ENCODE data around the gene USF2.
"Not testable (repeated sequence)": the region's sequence is repeated elsewhere in the genome, so short reads cannot be mapped to it uniquely, and the experiment has no call there.

The USF2 gene

DNA sequence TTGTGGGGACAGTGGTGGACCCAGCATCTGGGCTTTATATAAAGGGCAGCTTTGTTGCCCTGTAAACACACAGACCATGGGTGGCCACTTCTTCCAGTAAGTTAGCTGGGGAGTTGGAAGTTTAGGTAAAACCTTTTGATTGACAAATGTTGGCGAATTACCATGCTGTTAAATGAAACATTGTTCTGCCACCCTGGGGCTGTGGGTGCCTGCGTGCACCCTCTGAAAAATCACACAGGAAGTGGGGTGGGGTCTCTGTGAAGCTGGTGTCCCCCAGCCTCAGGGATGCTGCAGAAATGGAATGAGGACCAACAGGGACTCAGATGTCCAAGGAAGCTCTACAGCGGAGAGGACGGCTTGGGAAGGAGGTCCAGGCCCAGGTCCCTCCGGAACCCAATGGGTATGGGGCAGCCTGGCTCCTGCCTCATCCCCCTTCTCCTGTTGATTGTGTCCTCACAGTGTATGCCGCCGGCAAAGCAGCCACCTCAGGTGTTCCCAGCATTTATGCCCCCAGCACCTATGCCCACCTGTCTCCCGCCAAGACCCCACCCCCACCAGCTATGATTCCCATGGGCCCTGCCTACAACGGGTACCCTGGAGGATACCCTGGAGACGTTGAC, 2.8 kb upstream of the USF2 start:
- no peak for DNase-seq

DNA sequence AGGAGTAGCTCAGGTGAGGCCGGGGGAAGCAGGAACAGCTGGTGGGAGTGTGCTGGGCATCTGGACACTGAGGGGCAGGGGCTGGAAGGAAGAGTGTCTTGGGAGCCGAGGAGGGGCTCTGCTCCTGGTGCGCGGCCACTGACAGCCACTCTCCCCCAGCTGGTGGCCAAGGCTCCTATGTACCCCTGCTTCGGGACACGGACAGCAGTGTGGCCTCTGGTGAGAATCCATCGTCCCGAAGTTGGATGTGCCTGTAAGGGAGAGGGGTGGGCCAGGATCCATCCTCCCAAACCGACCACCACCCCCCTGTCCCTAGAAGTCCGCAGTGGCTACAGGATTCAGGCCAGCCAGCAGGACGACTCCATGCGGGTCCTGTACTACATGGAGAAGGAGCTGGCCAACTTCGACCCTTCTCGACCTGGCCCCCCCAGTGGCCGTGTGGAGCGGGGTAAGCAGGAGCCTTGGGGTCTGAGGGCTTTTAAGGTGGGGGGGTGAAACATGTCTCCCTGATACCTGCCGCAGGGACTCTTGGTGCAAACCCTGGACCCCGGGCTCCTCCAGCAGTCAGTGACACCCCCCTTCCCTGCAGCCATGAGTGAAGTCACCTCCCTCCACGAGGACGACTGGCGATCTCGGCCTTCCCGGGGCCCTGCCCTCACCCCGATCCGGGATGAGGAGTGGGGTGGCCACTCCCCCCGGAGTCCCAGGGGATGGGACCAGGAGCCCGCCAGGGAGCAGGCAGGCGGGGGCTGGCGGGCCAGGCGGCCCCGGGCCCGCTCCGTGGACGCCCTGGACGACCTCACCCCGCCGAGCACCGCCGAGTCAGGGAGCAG, 2.0 kb upstream of the USF2 start:
- DNase-seq = no peak

DNA sequence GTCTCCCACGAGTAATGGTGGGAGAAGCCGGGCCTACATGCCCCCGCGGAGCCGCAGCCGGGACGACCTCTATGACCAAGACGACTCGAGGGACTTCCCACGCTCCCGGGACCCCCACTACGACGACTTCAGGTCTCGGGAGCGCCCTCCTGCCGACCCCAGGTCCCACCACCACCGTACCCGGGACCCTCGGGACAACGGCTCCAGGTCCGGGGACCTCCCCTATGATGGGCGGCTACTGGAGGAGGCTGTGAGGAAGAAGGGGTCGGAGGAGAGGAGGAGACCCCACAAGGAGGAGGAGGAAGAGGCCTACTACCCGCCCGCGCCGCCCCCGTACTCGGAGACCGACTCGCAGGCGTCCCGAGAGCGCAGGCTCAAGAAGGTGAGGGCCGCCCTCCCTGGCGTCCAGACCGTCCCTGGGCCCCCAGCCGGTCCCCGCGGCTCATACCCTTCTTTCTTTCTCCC, 1.4 kb upstream of the USF2 start:
- peak; percentile 45 for DNase-seq

DNA sequence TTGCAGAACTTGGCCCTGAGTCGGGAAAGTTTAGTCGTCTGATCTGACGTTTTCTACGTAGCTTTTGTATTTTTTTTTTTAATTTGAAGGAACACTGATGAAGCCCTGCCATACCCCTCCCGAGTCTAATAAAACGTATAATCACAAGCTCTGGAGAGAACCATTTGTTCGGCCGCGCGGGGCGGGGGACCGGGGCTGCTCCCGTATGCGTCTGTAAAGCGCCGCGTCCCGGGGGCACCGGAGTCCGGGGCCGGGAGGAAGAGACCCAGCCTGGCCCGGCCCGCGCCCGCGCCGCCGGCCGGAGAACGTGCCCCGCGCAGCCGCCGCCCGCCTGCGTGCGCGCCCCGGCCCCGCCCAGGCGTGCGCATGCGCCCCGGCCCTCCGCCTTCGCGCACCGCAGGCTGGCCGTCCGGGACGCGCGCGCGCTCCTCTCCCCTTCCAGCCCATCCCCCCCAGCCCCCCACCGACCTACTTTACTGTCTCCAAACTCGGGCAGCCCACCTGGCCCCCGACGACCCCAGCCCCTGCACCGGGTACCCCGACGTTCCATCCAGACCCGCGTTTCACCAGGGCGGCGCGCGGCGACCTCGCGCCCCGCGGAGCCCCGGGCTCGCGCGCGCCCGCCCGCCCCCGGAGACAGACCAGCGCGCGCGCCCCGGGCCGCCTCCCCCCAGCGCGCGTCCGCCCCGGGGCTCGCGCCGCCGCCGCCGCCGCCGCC, 785 bp upstream of the USF2 start:
- DNase-seq = peak; percentile 78

DNA sequence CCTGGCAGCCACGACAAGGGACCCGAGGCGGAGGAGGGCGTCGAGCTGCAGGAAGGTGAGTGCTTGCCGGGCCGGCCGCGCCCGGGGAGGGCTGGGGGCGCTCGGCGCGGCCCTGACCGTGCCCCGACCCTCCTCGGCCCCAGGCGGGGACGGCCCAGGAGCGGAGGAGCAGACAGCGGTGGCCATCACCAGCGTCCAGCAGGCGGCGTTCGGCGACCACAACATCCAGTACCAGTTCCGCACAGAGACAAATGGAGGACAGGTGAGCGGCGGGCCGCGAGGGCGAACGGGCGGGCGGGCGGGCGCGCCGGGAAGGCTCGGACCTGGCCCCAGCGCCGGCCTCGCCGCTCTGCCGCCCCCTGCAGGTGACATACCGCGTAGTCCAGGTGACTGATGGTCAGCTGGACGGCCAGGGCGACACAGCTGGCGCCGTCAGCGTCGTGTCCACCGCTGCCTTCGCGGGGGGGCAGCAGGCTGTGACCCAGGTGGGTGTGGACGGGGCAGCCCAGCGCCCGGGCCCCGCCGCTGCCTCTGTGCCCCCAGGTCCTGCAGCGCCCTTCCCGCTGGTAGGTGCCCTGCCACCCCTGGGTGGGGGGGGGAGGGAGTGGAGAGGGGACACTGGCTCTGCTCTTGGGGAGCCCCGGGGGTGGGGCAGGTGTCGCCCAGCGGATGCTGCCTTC, 816 bp downstream of the USF2 start:
- peak; percentile 83 for DNase-seq

DNA sequence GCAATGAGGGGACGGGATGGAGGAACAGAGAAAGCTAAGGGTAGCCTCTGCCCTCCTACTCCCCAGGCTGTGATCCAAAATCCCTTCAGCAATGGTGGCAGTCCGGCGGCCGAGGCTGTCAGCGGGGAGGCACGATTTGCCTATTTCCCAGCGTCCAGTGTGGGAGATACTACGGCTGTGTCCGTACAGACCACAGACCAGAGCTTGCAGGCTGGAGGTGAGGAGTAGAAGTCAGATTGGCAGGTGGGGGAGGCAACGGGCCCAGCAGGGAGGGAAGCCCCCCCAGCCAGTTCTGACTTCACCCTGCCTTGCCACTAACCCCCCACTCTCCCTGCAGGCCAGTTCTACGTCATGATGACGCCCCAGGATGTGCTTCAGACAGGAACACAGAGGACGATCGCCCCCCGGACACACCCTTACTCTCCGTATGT, 1.6 kb downstream of the USF2 start:
- no peak for DNase-seq

DNA sequence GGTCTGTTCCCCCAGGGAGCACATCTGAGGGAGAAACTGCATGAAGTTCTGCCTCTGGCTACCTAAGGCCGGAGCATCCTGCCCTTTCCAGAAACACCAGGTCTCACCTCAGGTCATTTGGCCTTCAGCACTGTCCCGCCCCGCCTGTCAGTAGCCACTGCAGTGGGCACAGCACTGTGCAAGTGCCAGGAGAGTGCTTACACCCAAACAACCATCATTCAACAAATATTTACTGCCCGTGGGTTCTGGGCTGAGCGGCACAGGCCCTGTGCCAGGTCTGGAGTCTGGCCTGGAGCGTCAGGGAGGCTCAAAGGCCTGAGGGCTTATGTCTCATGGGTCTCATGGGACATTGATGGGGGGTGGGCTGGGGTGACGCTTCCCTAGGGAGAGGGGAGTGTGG, 2.8 kb downstream of the USF2 start:
- DNase-seq = no peak

DNA sequence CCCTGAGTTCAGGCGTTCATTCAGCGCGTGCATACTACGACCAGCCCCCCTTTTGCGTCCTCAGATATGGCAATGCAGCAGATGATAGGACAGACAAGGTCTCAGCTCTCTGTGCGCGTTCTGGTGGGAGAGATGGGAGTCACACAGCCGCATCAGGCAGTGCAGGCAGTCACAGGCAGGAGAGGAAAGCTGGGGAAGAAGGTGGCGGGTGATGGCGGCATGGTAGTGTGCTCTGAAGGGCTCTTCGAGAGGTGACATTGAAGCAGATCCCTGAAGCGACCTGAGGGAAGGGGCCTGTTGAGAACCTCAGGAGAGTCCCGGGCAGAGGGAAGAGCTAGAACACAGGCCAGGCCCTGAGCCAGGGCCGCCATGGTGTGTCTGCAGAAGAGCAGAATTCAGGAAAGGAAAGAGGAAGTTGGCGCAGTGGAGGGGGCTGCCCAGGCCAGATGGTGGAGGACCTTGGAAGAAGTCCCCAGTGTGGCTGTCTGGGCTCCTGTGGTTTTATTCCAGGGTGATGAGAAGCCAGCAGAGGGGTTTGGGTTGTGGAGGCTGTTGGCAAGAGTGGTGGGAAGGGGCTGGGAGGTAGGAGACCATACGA, 3.5 kb downstream of the USF2 start:
- no peak for DNase-seq

DNA sequence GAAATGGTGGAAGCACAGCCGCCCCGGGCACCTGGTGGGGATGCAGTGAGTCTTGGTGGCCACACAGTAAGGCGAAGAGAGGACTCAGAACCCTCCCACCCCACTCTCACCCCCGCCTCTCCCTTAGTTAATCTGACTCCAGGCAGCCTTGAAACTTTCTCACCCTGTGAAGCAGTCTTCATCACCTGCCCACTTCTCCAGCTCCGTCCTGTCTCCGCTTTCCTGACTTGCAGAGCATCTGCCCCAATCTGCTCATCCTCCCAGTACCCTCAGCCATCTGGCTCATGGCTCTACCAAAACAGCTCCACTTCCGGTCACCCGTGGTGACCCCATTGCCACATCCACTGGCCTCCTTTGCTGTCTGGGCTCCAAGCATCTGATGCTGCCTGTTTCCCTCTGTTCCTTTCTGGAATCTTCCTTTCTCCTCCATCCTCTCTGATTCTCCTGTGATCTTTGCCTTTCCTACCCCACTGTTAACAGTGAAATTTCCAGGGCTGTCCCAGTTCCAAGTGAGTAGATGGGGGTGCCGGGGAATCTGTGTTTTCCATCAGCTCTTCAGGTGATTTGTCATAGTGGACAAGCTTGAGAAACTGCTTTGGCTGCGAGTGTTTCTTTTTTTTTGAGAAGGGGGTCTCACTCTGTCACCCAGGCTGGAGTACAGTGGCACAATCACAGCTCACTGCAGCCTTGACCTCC, 4.3 kb downstream of the USF2 start:
- DNase-seq = no peak

DNA sequence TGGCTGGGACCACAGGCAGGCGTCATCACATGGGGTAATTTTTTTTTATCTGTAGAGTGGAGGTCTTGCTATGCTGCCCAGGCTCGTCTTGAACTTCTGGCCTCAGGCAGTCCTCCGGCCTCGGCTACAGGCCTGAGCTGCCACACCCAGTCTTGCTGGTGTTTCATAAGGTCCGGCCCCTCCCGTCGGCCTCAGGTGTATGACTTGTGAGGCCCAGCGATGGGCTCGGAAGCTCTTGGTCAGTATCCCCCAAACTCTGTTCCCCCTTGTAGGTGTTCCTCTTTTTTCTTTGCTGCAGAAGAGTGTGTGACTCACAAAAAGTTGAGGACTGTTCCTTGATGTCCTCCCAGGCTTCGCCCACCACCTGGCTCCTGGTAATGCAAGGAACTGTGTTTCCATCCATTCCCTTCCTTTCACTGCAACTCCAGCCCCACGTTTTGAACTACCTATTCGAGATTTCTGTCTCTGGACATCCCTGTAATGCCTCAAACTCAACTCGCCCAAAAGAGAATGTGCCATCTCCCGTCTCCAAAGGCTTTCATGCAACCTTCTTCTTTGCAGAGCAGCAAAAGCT, 5.0 kb downstream of the USF2 start:
- DNase-seq = no peak

DNA sequence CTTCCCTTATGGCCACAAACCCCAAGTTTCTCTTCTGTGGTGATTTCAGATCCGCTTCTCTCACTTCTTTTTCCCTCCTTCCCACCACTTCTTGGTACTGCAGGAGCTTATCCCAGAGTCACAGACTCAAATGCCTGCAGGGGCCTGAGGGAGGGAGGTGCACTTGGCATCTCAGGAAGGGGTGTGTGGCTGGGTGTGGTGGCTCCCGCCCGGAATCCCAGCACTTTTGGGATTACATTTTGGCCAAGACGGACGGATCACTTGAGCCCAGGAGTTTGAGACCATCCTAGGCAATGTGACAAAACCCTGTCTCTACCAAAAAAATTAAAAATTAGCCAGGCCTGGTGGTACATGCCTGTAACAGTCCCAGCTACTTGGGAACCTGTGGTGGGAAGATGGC, 5.6 kb downstream of the USF2 start:
- no peak for DNase-seq

DNA sequence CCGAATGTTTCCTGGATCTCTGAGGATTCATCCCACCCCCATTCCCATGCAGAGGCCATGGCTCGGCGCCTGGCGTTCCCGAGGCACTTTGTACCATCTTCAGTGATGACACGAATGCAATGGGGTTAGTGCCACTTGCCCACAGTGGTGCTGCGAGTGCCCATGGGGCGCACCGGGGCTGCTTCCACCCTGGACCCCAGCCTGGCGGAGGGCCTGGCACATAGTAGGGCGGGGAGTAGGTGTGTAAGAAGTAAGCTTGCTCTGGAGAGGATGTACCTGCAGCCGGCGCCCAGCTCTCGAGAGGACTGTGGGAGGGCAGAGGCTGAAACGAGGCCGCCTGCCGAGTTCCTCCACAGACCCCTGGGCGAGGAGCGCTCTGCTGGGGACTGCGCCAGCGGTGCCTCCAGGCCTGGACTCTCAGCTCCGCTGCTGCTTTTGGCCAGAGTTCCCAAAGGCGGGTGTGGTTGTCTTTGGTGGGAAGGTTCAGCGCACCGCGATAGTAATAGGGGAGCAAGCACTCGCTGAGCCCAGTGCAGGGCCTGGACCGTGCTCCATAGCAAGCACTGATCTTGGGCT, 8.0 kb downstream of the USF2 start:
- DNase-seq = no peak

DNA sequence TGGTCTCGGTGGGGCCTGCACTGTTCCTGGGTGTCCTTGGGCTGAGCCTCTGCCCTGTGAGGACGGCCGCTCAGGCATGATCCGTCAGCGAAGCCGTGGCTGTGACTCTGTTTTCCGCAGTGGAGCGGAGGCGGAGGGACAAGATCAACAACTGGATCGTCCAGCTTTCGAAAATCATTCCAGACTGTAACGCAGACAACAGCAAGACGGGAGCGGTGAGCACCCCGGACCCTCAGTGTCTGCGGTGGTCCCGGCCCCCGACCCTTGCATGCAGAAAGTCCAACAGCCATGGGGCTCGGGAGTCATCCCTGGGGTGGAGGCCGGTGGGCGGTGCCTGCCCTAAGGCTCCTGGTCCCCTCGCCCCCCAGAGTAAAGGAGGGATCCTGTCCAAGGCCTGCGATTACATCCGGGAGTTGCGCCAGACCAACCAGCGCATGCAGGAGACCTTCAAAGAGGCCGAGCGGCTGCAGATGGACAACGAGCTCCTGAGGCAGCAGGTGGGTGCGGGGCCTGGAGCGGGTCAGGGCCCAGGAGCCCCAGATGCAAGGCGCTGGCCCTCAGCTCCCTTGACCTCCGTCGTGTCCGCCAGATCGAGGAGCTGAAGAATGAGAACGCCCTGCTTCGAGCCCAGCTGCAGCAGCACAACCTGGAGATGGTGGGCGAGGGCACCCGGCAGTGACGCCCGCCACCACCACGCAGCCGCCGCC, 10.0 kb downstream of the USF2 start:
- DNase-seq = no peak

DNA sequence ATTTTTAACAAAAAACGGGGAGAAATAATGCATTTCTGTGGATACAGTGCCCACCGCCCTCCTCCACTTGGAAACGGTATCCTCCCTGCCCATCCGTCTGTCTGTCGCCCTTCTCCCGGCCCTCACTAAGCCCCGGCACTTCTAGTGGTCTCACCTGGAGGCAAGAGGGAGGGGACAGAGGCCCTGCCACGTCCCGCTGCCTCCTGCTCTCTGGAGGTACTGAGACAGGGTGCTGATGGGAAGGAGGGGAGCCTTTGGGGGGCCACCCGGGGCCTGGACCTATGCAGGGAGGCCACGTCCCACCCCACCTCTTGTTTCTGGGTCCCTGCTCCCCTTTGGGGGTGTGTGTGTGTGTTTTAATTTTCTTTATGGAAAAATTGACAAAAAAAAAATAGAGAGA, 10.6 kb downstream of the USF2 start:
- DNase-seq = no peak

DNA sequence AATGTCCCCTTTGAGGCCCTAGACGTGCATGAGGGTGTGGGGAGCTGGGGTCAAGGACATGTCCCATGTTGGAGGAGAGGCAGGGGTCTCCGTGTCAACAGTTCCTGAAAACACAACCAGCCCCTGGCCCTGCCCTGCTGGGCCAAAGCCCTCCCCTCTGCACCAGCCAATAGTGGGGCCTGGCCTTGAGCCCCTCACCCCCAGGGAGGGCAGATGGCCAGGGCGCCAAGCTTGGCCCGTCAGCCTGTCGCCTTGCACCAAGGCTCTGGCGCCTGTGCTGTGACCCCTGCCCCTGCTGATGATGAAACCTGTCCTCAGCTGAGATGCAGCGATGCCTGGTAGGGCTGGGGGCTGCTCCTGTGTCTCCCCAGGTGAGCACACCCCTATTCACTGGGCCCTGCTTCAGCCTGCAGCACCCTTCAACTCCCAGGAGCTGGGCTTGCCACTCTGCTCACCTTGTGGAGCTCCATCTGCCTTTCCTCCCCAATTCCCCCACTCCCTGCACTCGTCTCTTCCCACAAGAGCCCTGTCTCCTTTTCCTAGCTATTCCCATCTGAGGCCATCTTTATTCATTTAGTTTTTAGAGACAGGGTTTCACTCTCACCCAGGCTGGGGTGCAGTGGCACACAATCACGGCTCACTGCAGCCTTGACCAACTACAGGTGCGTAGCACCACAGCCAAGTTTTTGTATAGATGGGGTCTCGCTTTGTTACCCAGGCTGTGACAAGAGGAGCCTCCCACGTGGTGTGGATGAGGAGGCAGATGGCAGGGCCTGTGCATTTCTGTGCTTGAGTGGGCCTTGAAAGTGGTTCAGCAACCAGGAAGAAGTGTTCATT, 11.4 kb downstream of the USF2 start:
- DNase-seq = no peak

DNA sequence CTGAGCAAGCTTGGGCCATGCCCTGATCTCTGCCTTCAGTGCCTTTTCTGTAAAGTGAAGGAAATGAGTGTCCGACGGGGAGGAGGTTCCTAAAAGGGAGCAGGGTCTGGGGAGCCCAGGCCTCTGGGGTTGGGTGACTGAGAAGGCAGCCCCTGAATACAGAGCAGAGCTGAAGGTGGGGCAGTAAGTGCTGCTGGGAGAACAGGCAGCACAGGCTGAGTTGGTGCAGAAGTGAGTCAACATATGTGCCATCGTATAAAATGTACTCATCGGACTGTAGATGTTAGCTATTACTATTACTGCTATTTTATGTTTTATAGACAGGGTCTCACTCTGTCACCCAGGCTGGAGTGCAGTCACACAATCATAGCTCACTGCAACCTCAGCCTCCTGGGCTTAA, 12.5 kb downstream of the USF2 start:
- no peak for DNase-seq

DNA sequence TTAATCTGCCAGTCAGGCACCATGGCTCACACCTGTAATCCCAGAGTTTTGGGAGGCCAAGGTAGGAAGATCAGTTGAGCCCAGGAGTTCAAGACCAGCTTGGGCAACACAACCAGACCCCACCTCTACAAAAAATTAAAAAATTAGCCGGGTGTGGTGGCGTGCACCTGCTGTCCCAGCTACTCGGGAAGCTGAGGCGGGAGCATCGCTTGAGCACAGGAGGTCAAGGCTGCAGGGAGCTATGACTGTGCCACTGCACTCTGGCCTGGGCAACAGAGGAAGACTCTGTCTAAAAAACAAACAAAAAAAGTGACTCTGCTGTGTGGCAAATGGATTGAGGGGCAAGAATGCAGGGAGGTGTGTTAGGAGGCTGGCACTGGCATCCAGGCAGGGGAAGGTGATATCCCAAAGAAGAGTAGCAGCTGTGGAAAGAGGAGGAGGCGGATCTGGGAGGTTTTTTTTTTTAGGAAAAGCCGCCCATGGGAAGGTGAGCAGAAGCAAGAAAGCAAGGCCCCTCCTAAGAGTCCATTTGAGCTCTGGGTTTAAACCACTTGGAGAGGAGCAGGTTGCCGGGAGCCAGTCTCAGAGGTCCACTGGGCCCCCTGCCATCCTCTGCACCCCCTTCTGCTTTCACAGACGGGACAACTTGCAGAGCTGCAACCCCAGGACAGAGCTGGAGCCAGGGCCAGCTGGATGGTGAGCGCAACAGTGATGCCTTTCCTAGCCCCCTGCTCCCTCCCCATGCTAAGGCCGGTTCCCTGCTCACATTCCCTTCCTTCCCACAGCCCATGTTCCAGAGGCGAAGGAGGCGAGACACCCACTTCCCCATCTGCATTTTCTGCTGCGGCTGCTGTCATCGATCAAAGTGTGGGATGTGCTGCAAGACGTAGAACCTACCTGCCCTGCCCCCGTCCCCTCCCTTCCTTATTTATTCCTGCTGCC, 15.7 kb downstream of the USF2 start:
- no peak for DNase-seq

DNA sequence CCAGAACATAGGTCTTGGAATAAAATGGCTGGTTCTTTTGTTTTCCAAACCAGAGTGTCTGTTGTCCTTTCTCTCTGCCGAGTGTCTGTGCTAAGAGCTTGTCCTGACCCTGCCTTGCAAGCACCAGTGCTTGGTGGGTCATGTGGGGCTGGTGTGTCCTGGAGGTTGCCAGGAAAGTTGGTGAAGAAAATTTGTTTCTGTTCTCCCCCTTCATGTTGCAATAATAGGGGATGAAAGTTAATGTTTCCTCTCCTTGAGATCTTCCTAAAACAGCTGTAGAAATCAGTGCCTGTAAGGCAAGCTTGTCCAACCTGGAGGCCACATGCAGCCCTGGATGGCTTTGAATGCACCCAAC, 16.3 kb downstream of the USF2 start:
- DNase-seq = no peak

DNA sequence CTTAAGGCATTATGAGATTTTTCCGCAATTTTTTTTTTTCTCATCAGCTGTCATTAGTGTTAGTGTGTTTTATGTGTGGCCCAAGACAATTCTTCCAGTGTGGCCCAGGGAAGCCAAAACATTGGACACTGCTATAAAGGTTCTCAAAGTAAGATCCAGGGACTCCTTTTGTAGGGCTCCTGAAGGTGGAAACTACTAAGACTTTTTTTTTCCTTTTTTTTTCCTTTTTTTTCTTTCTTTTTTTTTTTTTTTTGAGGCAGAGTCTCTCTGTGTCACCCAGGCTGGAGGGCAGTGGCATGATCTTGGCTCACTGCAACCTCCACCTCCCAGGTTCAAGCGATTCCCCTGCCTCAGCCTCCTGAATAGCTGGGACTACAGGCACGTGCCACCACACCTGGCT, 16.7 kb downstream of the USF2 start:
- not testable (repeated sequence) for DNase-seq
